ENCODE results near the gene TBXT.
"Not testable (repeated sequence)": the region's sequence is repeated elsewhere in the genome, so short reads cannot be mapped to it uniquely, and the experiment has no call there.

TBXT gene

GRCh38 chr6:166169549-166170421 is 2.1 kb upstream of the TBXT start:
- DNase-seq (ENCODE audit: low read depth, low spot score): no peak

- no peak for DNase-seq (ENCODE audit: low read depth, low spot score)
Measured at GRCh38 chr6:166168616-166169548, 1.2 kb upstream of the TBXT start.

GRCh38 chr6:166167258-166167731 is 356 bp downstream of the TBXT start:
- no peak for DNase-seq (ENCODE audit: low read depth, low spot score)

- no peak for DNase-seq (ENCODE audit: low read depth, low spot score)
Measured at GRCh38 chr6:166166314-166167257, 1.1 kb downstream of the TBXT start.

- DNase-seq (ENCODE audit: low read depth, low spot score): no peak
Measured at GRCh38 chr6:166165558-166166313, 1.9 kb downstream of the TBXT start.

- DNase-seq (ENCODE audit: low read depth, low spot score): no peak
Measured at GRCh38 chr6:166162599-166163342, 4.9 kb downstream of the TBXT start.

GRCh38 chr6:166157930-166158617 is 9.6 kb downstream of the TBXT start:
- DNase-seq (ENCODE audit: low read depth, low spot score): no peak

- DNase-seq (ENCODE audit: low read depth, low spot score): no peak
Measured at GRCh38 chr6:166156942-166157341, 10.7 kb downstream of the TBXT start.

- no peak for DNase-seq (ENCODE audit: low read depth, low spot score)
Measured at GRCh38 chr6:166153966-166154365, 13.7 kb downstream of the TBXT start.

GRCh38 chr6:166152660-166153059 is 15.0 kb downstream of the TBXT start:
- no peak for DNase-seq (ENCODE audit: low read depth, low spot score)

- DNase-seq (ENCODE audit: low read depth, low spot score): no peak
Measured at GRCh38 chr6:166151798-166152197, 15.9 kb downstream of the TBXT start.

GRCh38 chr6:166145751-166146150 is 21.9 kb downstream of the TBXT start:
- no peak for DNase-seq (ENCODE audit: low read depth, low spot score)

GRCh38 chr6:166143011-166143410 is 24.6 kb downstream of the TBXT start:
- no peak for DNase-seq (ENCODE audit: low read depth, low spot score)

GRCh38 chr6:166127624-166128472 is 39.8 kb downstream of the TBXT start:
- no peak for DNase-seq (ENCODE audit: low read depth, low spot score)

- not testable (repeated sequence) for DNase-seq (ENCODE audit: low read depth, low spot score)
Measured at GRCh38 chr6:166123115-166123514, 44.5 kb downstream of the TBXT start.

GRCh38 chr6:166121726-166122125 is 45.9 kb downstream of the TBXT start:
- no peak for DNase-seq (ENCODE audit: low read depth, low spot score)

GRCh38 chr6:166119116-166119911 is 48.3 kb downstream of the TBXT start:
- no peak for DNase-seq (ENCODE audit: low read depth, low spot score)

Measured in activated CD4-positive, CD25-positive, alpha-beta regulatory T cell treated with anti-CD3 and anti-CD28 coated beads, Interleukin-2, amount 50 U/mL, for 16 hours (primary cell).